HEK293 (cell line): ENCODE results near the gene EVA1B.

Experiments
- CTCF ChIA-PET: fragments of 350-600 bp; formaldehyde crosslinking; extraction: SDS; loops from one replicate; lab custom pipeline; 2021; ENCODE audit warnings: antibody characterized with exemption; lab: Yijun Ruan, JAX
- POLR2A ChIA-PET: fragments of 300-600 bp; formaldehyde crosslinking; extraction: SDS; loops from one replicate; lab custom pipeline; 2020; ENCODE audit warnings: antibody characterized with exemption, inconsistent platforms; lab: Yijun Ruan, JAX
- H3K27ac ChIP-seq: fragments of 200-500 bp; sonication (Bioruptor generic); 2 replicates; pipeline ENCODE4 v1.5.1; 2014; ENCODE audit warnings: low read depth, low read length, control low read depth, inconsistent platforms; ENCODE audit errors: extremely low read depth
- H3K36me3 ChIP-seq, 2 experiments: fragments of 200-500 bp in 1 of 2; sonication (Bioruptor generic) in 1 of 2; 1 replicate in 1 of 2; 2 replicates in 1 of 2; pipeline ENCODE4 v1.5.1; 2014 to 2017; ENCODE audit warnings: inconsistent platforms in 2 of 2, low read length in 2 of 2; ENCODE audit not compliant: control insufficient read depth in 2 of 2, insufficient read depth in 1 of 2
- H3K4me1 ChIP-seq: fragments of 200-500 bp; sonication (Bioruptor generic); 2 replicates; pipeline ENCODE4 v1.5.1; 2014; ENCODE audit warnings: mild to moderate bottlenecking, low read length, inconsistent platforms; ENCODE audit not compliant: control insufficient read depth, insufficient read depth
- H3K4me3 ChIP-seq: 2 replicates; pipeline ENCODE4 v1.5.1; 2011; ENCODE audit warnings: low read depth, mild to moderate bottlenecking, control low read depth, low read length, moderate library complexity
- H3K9me3 ChIP-seq: fragments of 200-500 bp; sonication (Bioruptor generic); 2 replicates; pipeline ENCODE4 v1.5.1; 2014; ENCODE audit warnings: low read depth, low read length, inconsistent platforms; ENCODE audit not compliant: control insufficient read depth, insufficient read depth
- GLI4 ChIP-seq: fragments of 450-650 bp; formaldehyde crosslinking; IDR thresholded peaks from 2 replicates; pipeline ENCODE4 v1.5.1; 2016; ENCODE audit warnings: missing biosample characterization, missing genetic modification characterization
- HOXC10 ChIP-seq: sonication (generic); formaldehyde crosslinking; IDR thresholded peaks from 2 replicates; pipeline ENCODE4 v1.8.1; 2023; ENCODE audit warnings: mild to moderate bottlenecking, missing genetic modification reagents
- KLF16 ChIP-seq: fragments of 450-650 bp; formaldehyde crosslinking; IDR thresholded peaks from 2 replicates; pipeline ENCODE4 v1.5.1; 2017; ENCODE audit warnings: missing biosample characterization, missing genetic modification characterization
- ZFP37 ChIP-seq: fragments of 450-650 bp; formaldehyde crosslinking; IDR thresholded peaks from 2 replicates; pipeline ENCODE4 v1.5.1; 2016; ENCODE audit warnings: missing biosample characterization, missing genetic modification characterization
- ZIC2 ChIP-seq: fragments of 450-650 bp; formaldehyde crosslinking; IDR thresholded peaks from 2 replicates; pipeline ENCODE4 v1.5.1; 2016; ENCODE audit warnings: missing biosample characterization, missing genetic modification characterization
- ZNF140 ChIP-seq: fragments of 450-650 bp; formaldehyde crosslinking; IDR thresholded peaks from 2 replicates; pipeline ENCODE4 v1.5.1; 2016; ENCODE audit warnings: missing biosample characterization, missing genetic modification characterization
- ZNF16 ChIP-seq: fragments of 450-650 bp; formaldehyde crosslinking; IDR thresholded peaks from 2 replicates; pipeline ENCODE4 v1.5.1; 2016; ENCODE audit warnings: low read depth, missing biosample characterization, missing genetic modification characterization
- ZNF184 ChIP-seq: fragments of 450-650 bp; IDR thresholded peaks from 2 replicates; pipeline ENCODE4 v1.5.1; 2018; ENCODE audit warnings: missing biosample characterization, mild to moderate bottlenecking, missing genetic modification characterization
- ZNF391 ChIP-seq: fragments of 450-650 bp; formaldehyde crosslinking; IDR thresholded peaks from 2 replicates; pipeline ENCODE4 v1.5.1; 2016; ENCODE audit warnings: low read depth, missing biosample characterization, missing genetic modification characterization, borderline replicate concordance
- ZNF394 ChIP-seq: fragments of 450-650 bp; formaldehyde crosslinking; IDR thresholded peaks from 2 replicates; pipeline ENCODE4 v1.5.1; 2016; ENCODE audit warnings: missing biosample characterization, missing genetic modification characterization, mild to moderate bottlenecking, moderate library complexity, borderline replicate concordance
- ZNF433 ChIP-seq: fragments of 450-650 bp; formaldehyde crosslinking; IDR thresholded peaks from 2 replicates; pipeline ENCODE4 v1.5.1; 2016; ENCODE audit warnings: missing biosample characterization, missing genetic modification characterization, low read depth
- ZNF654 ChIP-seq: fragments of 450-650 bp; formaldehyde crosslinking; IDR thresholded peaks from 2 replicates; pipeline ENCODE4 v1.5.1; 2016; ENCODE audit warnings: low read depth, missing biosample characterization, missing genetic modification characterization
- ZNF660 ChIP-seq: fragments of 450-650 bp; IDR thresholded peaks from 2 replicates; pipeline ENCODE4 v1.5.1; 2018; ENCODE audit warnings: missing biosample characterization, mild to moderate bottlenecking, missing genetic modification characterization
- ZNF664 ChIP-seq: fragments of 450-650 bp; formaldehyde crosslinking; IDR thresholded peaks from 2 replicates; pipeline ENCODE4 v1.5.1; 2016; ENCODE audit warnings: missing biosample characterization, missing genetic modification characterization
- ZNF785 ChIP-seq: fragments of 450-650 bp; formaldehyde crosslinking; IDR thresholded peaks from 2 replicates; pipeline ENCODE4 v1.5.1; 2016; ENCODE audit warnings: missing biosample characterization, missing genetic modification characterization
- TF ChIP-seq, protein P1 (sequence below): fragments of 450-650 bp; formaldehyde crosslinking; IDR thresholded peaks from 2 replicates; pipeline ENCODE4 v1.5.1; 2016; ENCODE audit warnings: missing biosample characterization, missing genetic modification characterization
- TF ChIP-seq, protein P2 (sequence below): fragments of 450-650 bp; formaldehyde crosslinking; IDR thresholded peaks from 2 replicates; pipeline ENCODE4 v1.5.1; 2016; ENCODE audit warnings: missing biosample characterization, missing genetic modification characterization
- TF ChIP-seq, protein P3 (sequence below): fragments of 450-650 bp; formaldehyde crosslinking; IDR thresholded peaks from 2 replicates; pipeline ENCODE4 v1.5.1; 2017; ENCODE audit warnings: missing biosample characterization, missing genetic modification characterization
- TF ChIP-seq, protein P4 (sequence below): fragments of 450-650 bp; formaldehyde crosslinking; IDR thresholded peaks from 2 replicates; pipeline ENCODE4 v1.5.1; 2016; ENCODE audit warnings: missing biosample characterization, missing genetic modification characterization, borderline replicate concordance
- TF ChIP-seq, protein P5 (sequence below): IDR thresholded peaks from 2 replicates; pipeline ENCODE4 v1.6.1; 2011; ENCODE audit warnings: mild to moderate bottlenecking, low read depth, low read length, borderline replicate concordance

EVA1B gene

DNA sequence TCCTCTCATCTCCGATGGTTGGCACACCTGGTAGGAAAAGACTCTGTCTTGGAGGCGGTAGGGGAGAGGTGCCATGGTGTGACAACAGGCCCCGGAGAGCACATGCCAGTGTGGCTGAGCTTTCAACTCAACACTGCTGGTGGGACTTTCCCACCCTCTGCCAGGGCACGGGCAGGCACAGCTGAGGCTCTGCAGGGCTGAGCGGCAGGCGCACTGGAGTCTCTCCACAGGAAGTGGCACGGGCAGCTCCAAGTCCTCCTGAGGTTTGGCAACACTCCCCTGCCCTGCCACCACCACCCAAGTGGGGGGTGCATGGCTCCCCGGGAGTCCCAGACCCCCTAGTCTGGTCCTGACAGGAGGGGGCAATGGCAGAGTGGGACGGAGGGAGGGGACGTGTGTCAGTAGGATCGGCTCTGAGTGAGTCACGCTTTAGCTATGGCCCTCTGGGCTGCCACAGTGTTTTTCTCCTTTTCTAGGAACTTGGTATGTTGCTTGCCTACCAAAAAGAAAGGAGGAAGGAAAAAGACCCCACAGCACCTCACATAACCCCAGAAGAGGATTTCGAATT is 27.3 kb upstream of the EVA1B start (continued):
- TF ChIP-seq GLI4 (tag by site-specific recombination) (no peak), ZIC2 (peak; percentile 92), ZNF664 (no peak), ZNF140 (no peak), ZNF433 (tag by site-specific recombination) (no peak), ZNF391 (no peak), ZFP37 (no peak), ZNF184 (no peak)
- TF ChIP-seq, protein P1, sequence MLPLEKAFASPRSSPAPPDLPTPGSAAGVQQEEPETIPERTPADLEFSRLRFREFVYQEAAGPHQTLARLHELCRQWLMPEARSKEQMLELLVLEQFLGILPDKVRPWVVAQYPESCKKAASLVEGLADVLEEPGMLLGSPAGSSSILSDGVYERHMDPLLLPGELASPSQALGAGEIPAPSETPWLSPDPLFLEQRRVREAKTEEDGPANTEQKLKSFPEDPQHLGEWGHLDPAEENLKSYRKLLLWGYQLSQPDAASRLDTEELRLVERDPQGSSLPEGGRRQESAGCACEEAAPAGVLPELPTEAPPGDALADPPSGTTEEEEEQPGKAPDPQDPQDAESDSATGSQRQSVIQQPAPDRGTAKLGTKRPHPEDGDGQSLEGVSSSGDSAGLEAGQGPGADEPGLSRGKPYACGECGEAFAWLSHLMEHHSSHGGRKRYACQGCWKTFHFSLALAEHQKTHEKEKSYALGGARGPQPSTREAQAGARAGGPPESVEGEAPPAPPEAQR (tag by site-specific recombination), result no peak

DNA sequence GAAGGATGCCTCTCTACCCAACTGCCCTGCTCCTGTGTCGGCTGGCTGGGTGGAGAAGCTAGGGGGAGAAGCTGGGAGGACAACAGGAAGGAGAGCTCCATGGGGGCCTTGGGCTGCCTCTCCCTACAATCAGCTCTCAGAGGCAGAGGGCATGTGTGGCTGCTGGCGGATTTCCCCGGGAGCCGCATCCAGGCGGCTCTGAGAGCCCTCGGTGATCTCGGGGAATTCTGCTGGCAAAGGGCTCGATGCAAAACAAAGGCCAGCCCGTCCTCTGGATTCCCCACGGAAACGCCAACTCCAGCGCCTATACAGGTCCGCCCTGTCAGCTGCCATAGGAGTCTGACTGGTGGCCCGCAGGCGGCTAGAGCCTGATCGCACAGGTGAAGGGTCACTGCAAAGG is 26.4 kb upstream of the EVA1B start:
- ChIA-PET CTCF (interaction anchor here (0.6 kb wide), 1 partner anchor 494 kb away, joined by 3 read pairs; no protein-coding TSS in a partner anchor), POLR2A (no interaction called here)
- Histone ChIP-seq H3K4me1 (no peaks in the 10 kb centered on the region), H3K36me3 (peaks cover 0 to 93% of the 10 kb centered on the region in 2 experiments; a peak in 2 of 3 replicates), H3K27ac (no peak overlapping the region), H3K4me3 (no peak overlapping the region), H3K9me3 (no peaks in the 10 kb centered on the region)
- TF ChIP-seq ZNF184, result no peak
- no peak for TF ChIP-seq KLF16 (tag by site-specific recombination)
- TF ChIP-seq ZNF394, result peak; percentile 49; the same call in 1 of the 2 replicates

DNA sequence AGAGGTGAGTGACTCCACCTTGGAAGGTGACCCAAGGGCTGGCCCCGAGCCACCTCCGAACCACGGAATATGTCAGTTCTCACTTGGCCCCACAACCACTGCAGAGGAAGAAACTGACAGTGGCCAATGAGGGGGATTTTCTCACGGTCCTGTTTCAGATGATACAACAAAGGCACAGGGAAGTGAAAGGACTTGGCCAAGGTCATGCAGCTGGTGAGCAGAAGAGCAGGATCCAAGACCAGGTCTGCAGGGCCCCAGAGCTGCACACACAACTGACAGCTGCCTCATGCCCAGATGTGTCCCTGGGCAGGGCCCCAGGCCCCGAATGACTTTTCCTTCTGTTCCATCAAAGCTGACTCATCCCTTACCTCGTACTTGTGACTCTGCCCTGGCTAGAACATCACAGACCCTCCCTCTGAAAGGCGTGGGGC is 25.8 kb upstream of the EVA1B start:
- no peaks in the 10 kb centered on the region for H3K4me1 ChIP-seq
- H3K4me3 ChIP-seq, result no peak overlapping the region
- peaks cover 0 to 93% of the 10 kb centered on the region in 2 experiments; a peak in 2 of 3 replicates for H3K36me3 ChIP-seq
- no peaks in the 10 kb centered on the region for H3K9me3 ChIP-seq
- TF ChIP-seq ZNF660 (tag by site-specific recombination), result no peak
- TF ChIP-seq, protein P2, sequence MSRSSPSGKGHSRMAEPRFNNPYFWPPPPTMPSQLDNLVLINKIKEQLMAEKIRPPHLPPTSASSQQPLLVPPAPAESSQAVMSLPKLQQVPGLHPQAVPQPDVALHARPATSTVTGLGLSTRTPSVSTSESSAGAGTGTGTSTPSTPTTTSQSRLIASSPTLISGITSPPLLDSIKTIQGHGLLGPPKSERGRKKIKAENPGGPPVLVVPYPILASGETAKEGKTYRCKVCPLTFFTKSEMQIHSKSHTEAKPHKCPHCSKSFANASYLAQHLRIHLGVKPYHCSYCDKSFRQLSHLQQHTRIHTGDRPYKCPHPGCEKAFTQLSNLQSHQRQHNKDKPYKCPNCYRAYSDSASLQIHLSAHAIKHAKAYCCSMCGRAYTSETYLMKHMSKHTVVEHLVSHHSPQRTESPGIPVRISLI (tag by site-specific recombination), result no peak
- ChIA-PET POLR2A (no interaction called here), CTCF (interaction anchor here (0.6 kb wide), 1 partner anchor 494 kb away, joined by 3 read pairs; no protein-coding TSS in a partner anchor)
- no peak overlapping the region for H3K27ac ChIP-seq

DNA sequence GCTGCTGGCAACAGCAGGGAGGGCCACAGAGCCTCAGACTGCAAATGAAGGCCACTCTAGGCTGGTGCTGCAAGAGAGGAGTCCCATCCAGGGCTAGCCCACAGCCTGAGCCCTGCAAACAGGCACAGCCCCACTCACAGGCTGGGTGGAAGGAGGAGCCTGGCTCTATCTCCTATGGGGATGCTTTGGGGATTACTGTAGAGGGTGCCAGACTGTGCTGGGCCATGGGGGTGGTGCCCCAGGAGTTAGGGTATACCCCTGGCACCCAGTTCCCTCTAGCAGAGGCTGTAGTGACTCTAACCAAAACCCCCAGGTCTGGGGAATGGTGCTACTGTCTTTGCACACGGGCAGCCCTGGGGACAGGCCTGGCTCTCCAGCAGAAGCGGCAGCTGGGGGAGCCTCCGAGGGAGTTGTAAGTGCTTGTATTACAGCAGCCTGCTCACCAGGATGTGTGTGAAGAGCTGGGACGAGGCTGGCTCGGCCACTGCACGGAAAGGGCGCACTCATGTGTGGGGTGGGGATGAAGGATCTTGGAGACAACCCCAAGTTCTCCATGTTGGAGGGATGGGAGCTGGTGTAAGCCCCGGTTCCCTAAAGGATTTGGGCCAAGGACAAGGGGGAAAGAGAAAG is 23.4 kb upstream of the EVA1B start:
- Histone ChIP-seq H3K4me1 (no peaks in the 10 kb centered on the region), H3K27ac (no peak overlapping the region), H3K9me3 (no peaks in the 10 kb centered on the region), H3K36me3 (peaks cover 0 to 93% of the 10 kb centered on the region in 2 experiments; a peak in 2 of 3 replicates), H3K4me3 (no peak overlapping the region)
- CTCF ChIA-PET, result interaction anchor here (0.7 to 2.1 kb wide), 3 partner anchors 22 to 102 kb away, joined by 3 to 11 read pairs (median 3); no protein-coding TSS in a partner anchor
- POLR2A ChIA-PET, result no interaction called here
- TF ChIP-seq, protein P3, sequence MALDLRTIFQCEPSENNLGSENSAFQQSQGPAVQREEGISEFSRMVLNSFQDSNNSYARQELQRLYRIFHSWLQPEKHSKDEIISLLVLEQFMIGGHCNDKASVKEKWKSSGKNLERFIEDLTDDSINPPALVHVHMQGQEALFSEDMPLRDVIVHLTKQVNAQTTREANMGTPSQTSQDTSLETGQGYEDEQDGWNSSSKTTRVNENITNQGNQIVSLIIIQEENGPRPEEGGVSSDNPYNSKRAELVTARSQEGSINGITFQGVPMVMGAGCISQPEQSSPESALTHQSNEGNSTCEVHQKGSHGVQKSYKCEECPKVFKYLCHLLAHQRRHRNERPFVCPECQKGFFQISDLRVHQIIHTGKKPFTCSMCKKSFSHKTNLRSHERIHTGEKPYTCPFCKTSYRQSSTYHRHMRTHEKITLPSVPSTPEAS (tag by site-specific recombination), result no peak
- TF ChIP-seq, protein P1 (tag by site-specific recombination), result no peak
- TF ChIP-seq, protein P4, sequence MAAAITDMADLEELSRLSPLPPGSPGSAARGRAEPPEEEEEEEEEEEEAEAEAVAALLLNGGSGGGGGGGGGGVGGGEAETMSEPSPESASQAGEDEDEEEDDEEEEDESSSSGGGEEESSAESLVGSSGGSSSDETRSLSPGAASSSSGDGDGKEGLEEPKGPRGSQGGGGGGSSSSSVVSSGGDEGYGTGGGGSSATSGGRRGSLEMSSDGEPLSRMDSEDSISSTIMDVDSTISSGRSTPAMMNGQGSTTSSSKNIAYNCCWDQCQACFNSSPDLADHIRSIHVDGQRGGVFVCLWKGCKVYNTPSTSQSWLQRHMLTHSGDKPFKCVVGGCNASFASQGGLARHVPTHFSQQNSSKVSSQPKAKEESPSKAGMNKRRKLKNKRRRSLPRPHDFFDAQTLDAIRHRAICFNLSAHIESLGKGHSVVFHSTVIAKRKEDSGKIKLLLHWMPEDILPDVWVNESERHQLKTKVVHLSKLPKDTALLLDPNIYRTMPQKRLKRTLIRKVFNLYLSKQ, result no peak
- TF ChIP-seq HOXC10 (CRISPR knock-in tag) (no peak), ZNF16 (no peak), ZNF785 (tag by site-specific recombination) (no peak), ZNF654 (tag by site-specific recombination) (no peak)
- TF ChIP-seq, protein P5, sequence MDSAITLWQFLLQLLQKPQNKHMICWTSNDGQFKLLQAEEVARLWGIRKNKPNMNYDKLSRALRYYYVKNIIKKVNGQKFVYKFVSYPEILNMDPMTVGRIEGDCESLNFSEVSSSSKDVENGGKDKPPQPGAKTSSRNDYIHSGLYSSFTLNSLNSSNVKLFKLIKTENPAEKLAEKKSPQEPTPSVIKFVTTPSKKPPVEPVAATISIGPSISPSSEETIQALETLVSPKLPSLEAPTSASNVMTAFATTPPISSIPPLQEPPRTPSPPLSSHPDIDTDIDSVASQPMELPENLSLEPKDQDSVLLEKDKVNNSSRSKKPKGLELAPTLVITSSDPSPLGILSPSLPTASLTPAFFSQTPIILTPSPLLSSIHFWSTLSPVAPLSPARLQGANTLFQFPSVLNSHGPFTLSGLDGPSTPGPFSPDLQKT, result no peak
